GM10248 (cell line): ENCODE results near the gene SFMBT2.
A peak's percentile ranks its signal among the peaks of the same experiment; 100 is the strongest.

ENCODE experiments used
- CTCF ChIA-PET: fragments of 300-600 bp; sonication (Branson Sonifier 250); formaldehyde crosslinking; extraction: SDS; loops from one replicate; lab custom pipeline; 2021; ENCODE audit warnings: antibody characterized with exemption; lab: Yijun Ruan, JAX
- POLR2A ChIA-PET: fragments of 350-650 bp; sonication (Branson Sonifier 250); formaldehyde crosslinking; extraction: SDS; loops from one replicate; lab custom pipeline; 2020; ENCODE audit warnings: antibody characterized with exemption; lab: Yijun Ruan, JAX
- DNase-seq: peaks from one replicate; pipeline ENCODE4 v3.0.0; 2012; ENCODE audit errors: extremely low spot score
- CTCF ChIP-seq: IDR thresholded peaks from 2 replicates; pipeline ENCODE4 v1.5.1; 2012; ENCODE audit warnings: mild to moderate bottlenecking, low read depth; ENCODE audit errors: extremely low read depth, missing control alignments, control extremely low read depth

The SFMBT2 gene

GRCh38 chr10:7411671-7412128 is 866 bp upstream of the SFMBT2 start:
- CTCF ChIA-PET = interaction anchor here (1.0 to 2.2 kb wide), 9 partner anchors 10 to 496 kb away, joined by 3 to 13 read pairs (median 4); no protein-coding TSS in a partner anchor
- TF ChIP-seq CTCF = no peak
- POLR2A ChIA-PET = no interaction called here

GRCh38 chr10:7410301-7410861 is 453 bp downstream of the SFMBT2 start:
- POLR2A ChIA-PET = interaction anchor here (0.6 kb wide), 3 partner anchors 457 to 1109 kb away, joined by 5 to 9 read pairs (median 6); no protein-coding TSS in a partner anchor
- CTCF ChIA-PET = interaction anchor here (0.9 to 2.2 kb wide), 6 partner anchors 17 to 494 kb away, joined by 3 to 13 read pairs (median 6); no protein-coding TSS in a partner anchor
- no peak for TF ChIP-seq CTCF
- peak; percentile 42 for DNase-seq

More at GRCh38 chr10:7411671-7412128, 866 bp upstream of the SFMBT2 start:
- no peak for DNase-seq

GRCh38 chr10:7409732-7410168 is 1.1 kb downstream of the SFMBT2 start:
- POLR2A ChIA-PET = no interaction called here
- DNase-seq = peak; percentile 32
- TF ChIP-seq CTCF = no peak
- CTCF ChIA-PET = interaction anchor here (0.8 to 2.0 kb wide), 6 partner anchors 9 to 166 kb away, joined by 3 to 9 read pairs (median 5); no protein-coding TSS in a partner anchor

GRCh38 chr10:7409045-7409731 is 1.6 kb downstream of the SFMBT2 start:
- peak; percentile 49 for TF ChIP-seq CTCF
- ChIA-PET CTCF (interaction anchor here (0.6 to 2.2 kb wide), 12 partner anchors 9 to 489 kb away, joined by 3 to 11 read pairs (median 4); no protein-coding TSS in a partner anchor), POLR2A (interaction anchor here (0.9 kb wide), 1 partner anchor 143 kb away, joined by 3 read pairs; no protein-coding TSS in a partner anchor)
- peak; percentile 75 for DNase-seq

GRCh38 chr10:7408291-7409044 is 2.4 kb downstream of the SFMBT2 start:
- ChIA-PET CTCF (interaction anchor here (0.6 to 2.2 kb wide), 11 partner anchors 8 to 488 kb away, joined by 3 to 11 read pairs (median 4); no protein-coding TSS in a partner anchor), POLR2A (interaction anchor here (0.9 kb wide), 1 partner anchor 142 kb away, joined by 3 read pairs; no protein-coding TSS in a partner anchor)
- TF ChIP-seq CTCF = peak; percentile 79
- DNase-seq = peak; percentile 78
